HG02571 (cell line): Measurements from ENCODE around the gene NCAM1.

Experiments used
- ATAC-seq: cut with Tn5 transposase; IDR thresholded peaks from one replicate; pipeline ENCODE4 v1.9.1; 2021; ENCODE audit warnings: mild to moderate bottlenecking, moderate library complexity; ENCODE audit not compliant: unreplicated experiment

Gene NCAM1

GRCh38 chr11:113247221-113247620, 286.0 kb downstream of the NCAM1 start:
- ATAC-seq, result no peak

- no peak for ATAC-seq
Measured at GRCh38 chr11:113247966-113248365, 286.7 kb downstream of the NCAM1 start.

GRCh38 chr11:113248702-113249490, 287.7 kb downstream of the NCAM1 start:
- ATAC-seq, result no peak

- ATAC-seq, result no peak
Measured at GRCh38 chr11:113249491-113249763, 288.2 kb downstream of the NCAM1 start.

GRCh38 chr11:113249786-113250185, 288.6 kb downstream of the NCAM1 start:
- ATAC-seq, result no peak

GRCh38 chr11:113251281-113251680, 290.1 kb downstream of the NCAM1 start:
- no peak for ATAC-seq

GRCh38 chr11:113253406-113253805, 292.2 kb downstream of the NCAM1 start:
- no peak for ATAC-seq

- ATAC-seq, result no peak
Measured at GRCh38 chr11:113255096-113255495, 293.9 kb downstream of the NCAM1 start.

- no peak for ATAC-seq
Measured at GRCh38 chr11:113255741-113256140, 294.5 kb downstream of the NCAM1 start.

GRCh38 chr11:113256431-113257202, 295.4 kb downstream of the NCAM1 start:
- no peak for ATAC-seq

GRCh38 chr11:113260096-113260425, 298.8 kb downstream of the NCAM1 start:
- no peak for ATAC-seq

- no peak for ATAC-seq
Measured at GRCh38 chr11:113260541-113260940, 299.3 kb downstream of the NCAM1 start.

- no peak for ATAC-seq
Measured at GRCh38 chr11:113261709-113262475, 300.7 kb downstream of the NCAM1 start.

- ATAC-seq, result no peak
Measured at GRCh38 chr11:113262594-113262993, 301.4 kb downstream of the NCAM1 start.

DNA sequence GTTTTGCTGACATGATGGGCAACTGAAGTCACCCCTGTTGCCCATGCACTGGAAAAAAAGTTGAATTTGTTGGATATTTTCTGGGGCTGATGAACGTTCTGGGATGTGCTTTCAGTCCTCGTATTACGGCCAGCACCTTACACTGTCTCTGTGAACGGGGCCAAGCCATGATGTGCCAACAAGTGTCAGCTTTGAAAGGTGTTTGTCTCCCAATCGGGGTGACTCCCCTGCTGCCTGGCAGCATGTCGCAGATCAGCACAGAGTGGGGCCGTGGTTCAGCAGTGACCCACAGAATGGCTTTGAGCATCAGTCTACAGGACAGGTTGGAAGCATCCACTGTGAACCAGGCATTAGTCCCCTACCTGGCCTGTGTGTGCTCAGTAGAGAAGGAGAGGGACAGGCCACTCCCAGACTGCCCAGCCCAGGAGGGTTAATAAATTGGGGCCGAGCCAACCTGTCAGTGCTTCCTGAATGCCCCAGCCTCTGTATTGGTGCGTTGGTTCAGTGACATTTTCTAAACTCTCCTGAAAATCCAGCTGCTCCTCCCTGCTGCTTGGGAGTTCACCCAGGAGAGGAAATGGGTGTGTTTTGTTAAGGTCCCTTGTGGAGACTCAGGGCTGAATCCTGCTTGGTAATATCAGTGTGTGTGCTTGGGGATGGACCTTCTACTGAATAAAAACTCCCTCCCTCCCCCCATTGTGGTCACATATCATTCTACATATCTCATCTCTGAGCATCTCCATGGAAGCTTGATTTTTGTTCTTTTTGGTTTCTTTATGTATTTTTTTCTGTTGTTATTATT, 302.4 kb downstream of the NCAM1 start:
- ATAC-seq, result no peak

DNA sequence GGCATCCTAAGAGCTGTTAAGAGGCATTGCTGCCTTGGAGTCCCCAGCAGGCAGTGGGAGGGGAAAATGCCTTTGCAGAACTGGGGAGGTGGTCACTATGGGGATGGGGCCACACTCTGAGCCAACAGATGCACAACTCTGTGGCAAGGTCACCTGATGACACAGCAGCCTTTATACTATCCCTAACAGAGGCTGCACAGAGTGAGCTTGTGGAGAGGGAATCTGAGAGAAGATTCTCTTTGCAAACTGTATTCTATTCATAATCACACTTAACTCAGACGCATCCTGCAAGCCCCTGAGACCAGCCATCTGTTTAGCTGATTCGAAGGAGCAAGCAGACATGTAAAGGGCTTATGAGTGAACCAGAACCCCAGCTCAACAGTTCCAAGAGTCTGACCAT, 304.1 kb downstream of the NCAM1 start:
- no peak for ATAC-seq

DNA sequence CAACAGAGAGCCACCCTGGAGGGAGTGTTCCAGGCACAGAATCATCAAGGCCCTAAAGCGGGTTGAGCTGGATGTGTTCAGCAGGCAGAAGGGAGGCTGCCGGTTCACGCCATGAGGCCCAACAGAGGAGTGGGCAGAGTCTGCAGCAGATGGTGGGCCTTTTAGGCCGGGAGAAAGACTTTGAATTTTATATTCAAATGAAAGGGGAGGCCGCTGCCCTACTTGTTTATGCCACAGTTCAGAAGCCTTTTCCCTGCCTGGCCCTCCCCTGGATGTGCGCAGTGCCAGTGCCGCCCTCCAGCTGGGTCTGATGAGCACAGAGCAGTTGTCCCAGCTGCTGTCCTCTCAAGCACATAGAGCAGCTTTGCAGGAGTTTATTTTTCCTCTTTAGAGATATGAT, 306.3 kb downstream of the NCAM1 start:
- no peak for ATAC-seq

GRCh38 chr11:113269096-113269495, 307.9 kb downstream of the NCAM1 start:
- ATAC-seq, result no peak

- ATAC-seq, result no peak
Measured at GRCh38 chr11:113269636-113270035, 308.4 kb downstream of the NCAM1 start.

GRCh38 chr11:113270080-113270479, 308.9 kb downstream of the NCAM1 start:
- no peak for ATAC-seq
